ENCODE data around the gene KRTAP5-1. TPM values are rescaled to one million over a fixed set of nuclear protein-coding genes. Genes with fewer than 3 reads are reported as not detected.
A peak's percentile ranks its signal among the peaks of the same experiment; 100 is the strongest.

KRTAP5-1 gene
- total RNA-seq, 6 experiments from 2014 or later = not detected

- no peaks in the 10 kb centered on the region for H3K9me3 Mint-ChIP-seq
- no peak overlapping the region for H3K27ac Mint-ChIP-seq
- DNase-seq = peak; percentile 48
- H3K36me3 Mint-ChIP-seq (ENCODE audit: low read depth) = no peaks in the 10 kb centered on the region
- H3K27me3 Mint-ChIP-seq (ENCODE audit: insufficient read depth) = no peaks in the 10 kb centered on the region
- no peak overlapping the region for H3K4me3 Mint-ChIP-seq
- no peaks in the 10 kb centered on the region for H3K4me1 Mint-ChIP-seq (ENCODE audit: low read depth)
- TF ChIP-seq CTCF (IDR thresholded peaks at IDR 0.05) = no peak
Observed at GRCh38 chr11:1557904-1558774, 26.9 kb downstream of the KRTAP5-1 start.

DNA sequence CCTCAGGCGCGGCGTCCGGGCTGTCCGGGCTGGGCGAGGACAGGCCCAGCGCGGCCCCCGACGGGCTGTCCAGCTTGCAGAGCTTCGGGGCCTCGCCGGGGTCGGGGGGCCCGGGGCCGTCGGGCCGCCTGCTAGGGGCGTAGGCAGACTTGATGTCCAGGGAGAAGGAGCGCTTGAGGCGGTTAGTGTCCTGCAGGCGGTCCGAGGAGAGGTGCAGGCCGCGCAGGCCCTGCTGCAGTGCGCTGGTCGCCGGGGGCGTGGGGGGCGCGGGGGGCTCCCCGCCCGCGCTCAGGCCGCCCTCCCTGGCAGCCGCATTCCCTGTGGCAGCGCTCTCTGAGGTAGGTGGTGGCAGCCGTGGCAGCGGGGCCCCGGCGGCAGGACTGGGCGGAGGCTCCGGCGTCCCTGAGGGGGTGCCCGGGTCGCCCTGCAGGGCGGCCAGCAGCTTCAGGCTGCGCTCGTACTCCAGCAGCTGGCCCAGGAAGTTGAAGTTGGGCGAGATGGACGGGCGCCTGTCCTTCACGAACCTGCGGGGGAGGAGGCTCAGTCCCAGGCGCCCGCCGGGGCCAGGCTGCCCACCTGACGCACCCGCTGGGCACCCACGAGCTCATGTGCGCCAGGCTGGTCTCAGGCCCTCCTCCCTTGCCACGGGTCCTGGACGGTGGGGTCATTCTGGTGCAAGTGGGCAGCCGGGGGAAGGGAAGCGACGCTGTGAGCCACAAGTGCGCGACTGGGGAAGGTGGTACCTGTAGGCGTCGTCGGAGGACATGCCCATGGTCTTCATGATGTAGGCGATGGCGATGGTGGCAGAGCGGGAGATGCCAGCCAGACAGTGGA, 27.8 kb downstream of the KRTAP5-1 start:
- Mint-ChIP-seq H3K27ac (no peak overlapping the region), H3K4me3 (no peak overlapping the region), H3K27me3 (ENCODE audit: insufficient read depth) (no peaks in the 10 kb centered on the region), H3K36me3 (ENCODE audit: low read depth) (no peaks in the 10 kb centered on the region), H3K4me1 (ENCODE audit: low read depth) (no peaks in the 10 kb centered on the region), H3K9me3 (no peaks in the 10 kb centered on the region)
- DNase-seq = no peak
- TF ChIP-seq CTCF (IDR thresholded peaks at IDR 0.05) = no peak

DNA sequence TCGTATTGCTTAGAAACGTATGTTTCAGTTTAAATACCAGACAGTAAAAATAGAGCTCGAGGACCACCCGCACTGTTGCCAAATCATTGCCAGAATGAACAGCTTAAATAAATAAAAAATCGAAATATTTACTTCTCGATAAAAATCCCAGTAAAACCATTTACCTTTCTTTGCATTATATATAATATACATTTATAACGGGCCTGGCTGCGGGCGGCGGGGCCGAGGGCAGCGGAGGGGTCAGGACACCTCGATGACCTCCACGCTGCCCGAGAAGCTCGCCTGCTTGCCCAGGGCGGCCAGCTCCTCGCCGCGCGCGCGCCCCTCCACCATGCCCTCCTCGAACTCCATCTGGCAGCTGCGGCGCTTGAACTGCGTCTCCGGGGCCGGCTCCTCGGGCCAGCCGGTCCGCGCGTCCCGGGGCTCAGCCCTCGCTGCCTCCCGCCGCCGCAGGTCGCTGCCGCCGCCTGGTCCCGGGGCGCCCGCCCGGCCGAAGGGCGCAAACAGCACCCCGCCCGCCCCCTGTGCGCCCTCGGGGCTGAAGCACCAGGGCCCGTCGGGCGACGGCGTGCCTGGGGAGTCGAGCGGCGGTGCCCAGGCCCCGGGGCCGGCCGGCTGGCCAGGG, 28.7 kb downstream of the KRTAP5-1 start:
- Mint-ChIP-seq H3K4me1 (ENCODE audit: low read depth) (no peaks in the 10 kb centered on the region), H3K9me3 (no peaks in the 10 kb centered on the region), H3K27ac (no peak overlapping the region), H3K4me3 (no peak overlapping the region), H3K36me3 (ENCODE audit: low read depth) (no peaks in the 10 kb centered on the region), H3K27me3 (ENCODE audit: insufficient read depth) (no peaks in the 10 kb centered on the region)
- DNase-seq = no peak
- TF ChIP-seq CTCF (IDR thresholded peaks at IDR 0.05) = no peak

DNA sequence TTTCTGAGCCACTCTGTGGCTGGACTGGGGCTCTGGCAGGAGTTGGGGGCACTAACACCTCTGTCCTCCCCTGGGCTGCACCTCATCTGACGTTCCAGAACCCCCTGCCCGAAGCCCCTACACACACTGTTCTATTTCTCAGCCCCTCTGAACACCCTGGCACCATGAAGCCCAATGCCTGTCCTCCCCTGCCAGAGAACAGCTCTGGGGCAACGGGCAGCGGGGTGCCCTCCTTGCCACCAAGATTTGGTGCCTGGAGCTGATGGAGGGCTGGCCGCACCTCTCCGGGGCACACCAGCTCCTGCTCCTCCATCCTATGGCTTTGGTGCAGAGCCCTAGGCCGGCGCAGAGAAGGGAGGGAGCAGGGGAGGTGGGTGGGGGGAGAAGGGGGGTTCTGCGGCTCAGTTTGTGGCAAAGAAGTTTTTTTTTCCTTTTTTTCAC, 29.4 kb downstream of the KRTAP5-1 start:
- Mint-ChIP-seq H3K27ac (no peak overlapping the region), H3K9me3 (no peaks in the 10 kb centered on the region), H3K4me3 (no peak overlapping the region), H3K36me3 (ENCODE audit: low read depth) (no peaks in the 10 kb centered on the region), H3K27me3 (ENCODE audit: insufficient read depth) (no peaks in the 10 kb centered on the region), H3K4me1 (ENCODE audit: low read depth) (no peaks in the 10 kb centered on the region)
- no peak for TF ChIP-seq CTCF (IDR thresholded peaks at IDR 0.05)
- no peak for DNase-seq

- no peak for DNase-seq
- no peak for TF ChIP-seq CTCF (IDR thresholded peaks at IDR 0.05)
- H3K27ac Mint-ChIP-seq = no peak overlapping the region
- H3K9me3 Mint-ChIP-seq = no peaks in the 10 kb centered on the region
- H3K27me3 Mint-ChIP-seq (ENCODE audit: insufficient read depth) = no peaks in the 10 kb centered on the region
- no peak overlapping the region for H3K4me3 Mint-ChIP-seq
- H3K4me1 Mint-ChIP-seq (ENCODE audit: low read depth) = no peaks in the 10 kb centered on the region
- H3K36me3 Mint-ChIP-seq (ENCODE audit: low read depth) = no peaks in the 10 kb centered on the region
Observed at GRCh38 chr11:1554981-1555712, 29.9 kb downstream of the KRTAP5-1 start.

Measured in HFFc6 (cell line).